Astrocyte (in vitro differentiated cells and primary cell): ENCODE results near the gene STAT1. TPM values are rescaled to one million over a fixed set of nuclear protein-coding genes. Genes with fewer than 3 reads are reported as not detected.

Source experiments
- DNase-seq: peaks from one replicate; pipeline ENCODE4 v3.0.0-alpha.2; 2010; ENCODE audit warnings: low read depth
- FAIRE-seq: peaks from 2 replicates; lab custom pipeline; 2011; peaks lifted over from hg19 to GRCh38; lab: Jason Lieb, UNC
- H2AFZ ChIP-seq: 2 replicates; pipeline ENCODE4 v1.6.0; 2012; ENCODE audit warnings: low read depth, low read length, inconsistent platforms
- H3K27ac ChIP-seq: 2 replicates; pipeline ENCODE4 v1.5.1; 2011; ENCODE audit warnings: low read depth, low read length, inconsistent platforms
- H3K27me3 ChIP-seq: 2 replicates; pipeline ENCODE4 v1.6.0; 2011; ENCODE audit warnings: low read length, inconsistent platforms; ENCODE audit not compliant: insufficient read depth
- H3K36me3 ChIP-seq: 2 replicates; pipeline ENCODE4 v1.5.1; 2011; ENCODE audit warnings: low read length, inconsistent platforms; ENCODE audit not compliant: insufficient read depth
- H3K4me1 ChIP-seq: 2 replicates; pipeline ENCODE4 v1.5.1; 2011; ENCODE audit warnings: low read length, inconsistent platforms; ENCODE audit not compliant: insufficient read depth
- H3K4me2 ChIP-seq: 2 replicates; pipeline ENCODE4 v1.6.0; 2012; ENCODE audit warnings: low read length, inconsistent platforms
- H3K4me3 ChIP-seq: 2 replicates; pipeline ENCODE4 v1.5.1; 2011; ENCODE audit warnings: low read depth, mild to moderate bottlenecking, low read length, inconsistent platforms; ENCODE audit not compliant: insufficient read depth
- H3K79me2 ChIP-seq: 2 replicates; pipeline ENCODE4 v1.6.0; 2012; ENCODE audit warnings: mild to moderate bottlenecking, low read length, inconsistent platforms; ENCODE audit not compliant: insufficient read depth
- H3K9ac ChIP-seq: 2 replicates; pipeline ENCODE4 v1.6.0; 2012; ENCODE audit warnings: mild to moderate bottlenecking, low read length, inconsistent platforms
- H3K9me3 ChIP-seq: 2 replicates; pipeline ENCODE4 v1.5.1; 2012; ENCODE audit warnings: low read depth, mild to moderate bottlenecking, low read length, inconsistent platforms; ENCODE audit not compliant: insufficient read depth
- H4K20me1 ChIP-seq: 2 replicates; pipeline ENCODE4 v1.6.0; 2012; ENCODE audit warnings: low read length, inconsistent platforms; ENCODE audit not compliant: insufficient read depth
- H3K27ac Mint-ChIP-seq: one replicate; pipeline ENCODE4 v1.8.0; 2021; ENCODE audit warnings: mild to moderate bottlenecking, mixed read lengths; ENCODE audit not compliant: unreplicated experiment
- H3K27me3 Mint-ChIP-seq: one replicate; pipeline ENCODE4 v1.8.0; 2021; ENCODE audit warnings: low read depth, mixed read lengths; ENCODE audit not compliant: unreplicated experiment
- H3K36me3 Mint-ChIP-seq: one replicate; pipeline ENCODE4 v1.8.0; 2021; ENCODE audit warnings: low read depth, mixed read lengths; ENCODE audit not compliant: unreplicated experiment
- H3K4me1 Mint-ChIP-seq: one replicate; pipeline ENCODE4 v1.8.0; 2021; ENCODE audit warnings: low read depth, mixed read lengths; ENCODE audit not compliant: unreplicated experiment
- H3K4me3 Mint-ChIP-seq: one replicate; pipeline ENCODE4 v1.8.0; 2021; ENCODE audit warnings: mild to moderate bottlenecking, moderate library complexity, mixed read lengths; ENCODE audit not compliant: unreplicated experiment
- H3K9me3 Mint-ChIP-seq: one replicate; pipeline ENCODE4 v1.8.0; 2021; ENCODE audit warnings: mild to moderate bottlenecking, mixed read lengths; ENCODE audit not compliant: unreplicated experiment
- CTCF ChIP-seq: IDR thresholded peaks from 2 replicates; pipeline ENCODE4 v1.5.1; 2011; ENCODE audit warnings: low read depth, mild to moderate bottlenecking, inconsistent platforms, low read length, moderate library complexity; ENCODE audit not compliant: insufficient read depth
- EZH2 ChIP-seq: IDR thresholded peaks from 2 replicates; pipeline ENCODE4 v1.6.1; 2012; ENCODE audit warnings: mild to moderate bottlenecking, low read length, inconsistent platforms; ENCODE audit not compliant: insufficient read depth
- total RNA-seq: library from RNA; stranded (reverse); gene quantifications from 2 replicates; pipeline ENCODE4 v1.2.1, GENCODE V29; 2021

STAT1 gene
- total RNA-seq, 1 donor from 2014 or later, result 377 TPM

DNA sequence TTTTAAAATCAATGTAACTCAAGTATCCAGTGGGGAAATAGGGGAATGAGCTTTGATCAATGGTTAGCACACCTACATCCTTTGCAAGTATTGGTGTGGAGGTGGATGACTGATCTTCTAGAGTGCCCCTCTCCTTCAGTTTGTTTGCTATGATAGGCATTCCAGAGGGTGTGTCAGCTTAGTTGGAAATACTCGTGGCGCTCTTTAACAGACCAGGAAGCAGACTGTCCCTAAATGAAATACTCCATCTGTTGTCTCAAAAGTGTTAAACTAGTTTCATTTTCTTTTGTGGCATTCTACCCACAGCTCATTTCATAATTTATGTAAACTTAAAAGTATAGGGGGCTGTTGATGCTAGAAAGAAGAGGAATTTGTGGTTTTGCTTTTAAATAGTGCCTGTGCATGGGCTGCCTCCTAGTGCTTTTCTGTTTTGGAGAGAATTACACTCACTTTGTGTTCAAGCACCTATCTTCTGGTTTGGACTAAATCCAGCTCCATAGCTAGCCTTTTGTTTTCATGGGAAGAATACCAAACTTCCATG lies 66.2 kb downstream of the STAT1 start:
- Histone ChIP-seq H3K79me2 (no peaks in the 10 kb centered on the region), H2AFZ (no peak overlapping the region), H4K20me1 (no peaks in the 10 kb centered on the region), H3K27ac (peak overlapping the region; percentile 71), H3K4me1 (peaks cover 28% of the 10 kb centered on the region), H3K36me3 (no peaks in the 10 kb centered on the region), H3K27me3 (no peaks in the 10 kb centered on the region), H3K4me3 (peak overlapping the region; percentile 37), H3K9ac (peak overlapping the region; percentile 54), H3K4me2 (peak overlapping the region; percentile 76), H3K9me3 (no peaks in the 10 kb centered on the region)
- DNase-seq, result peak; percentile 88
- Mint-ChIP-seq H3K4me3 (no peak overlapping the region), H3K4me1 (peaks cover 22% of the 10 kb centered on the region), H3K27ac (peak overlapping the region; percentile 67), H3K27me3 (no peaks in the 10 kb centered on the region), H3K36me3 (no peaks in the 10 kb centered on the region), H3K9me3 (no peaks in the 10 kb centered on the region)
- FAIRE-seq, result peak; percentile 93
- TF ChIP-seq EZH2, result no peak
- TF ChIP-seq CTCF, result peak; percentile 27

GRCh38 chr2:190947141-190947540 lies 66.8 kb downstream of the STAT1 start:
- DNase-seq (peak; percentile 65), FAIRE-seq (no peak)
- H3K4me3 Mint-ChIP-seq, result no peak overlapping the region
- peak overlapping the region; percentile 76 for H3K4me2 ChIP-seq
- no peaks in the 10 kb centered on the region for H3K27me3 Mint-ChIP-seq
- H3K4me1 Mint-ChIP-seq, result peaks cover 18% of the 10 kb centered on the region
- no peaks in the 10 kb centered on the region for H3K36me3 ChIP-seq
- H3K27ac Mint-ChIP-seq, result peak overlapping the region; percentile 42
- no peaks in the 10 kb centered on the region for H3K27me3 ChIP-seq
- TF ChIP-seq EZH2 (no peak), CTCF (no peak)
- peaks cover 28% of the 10 kb centered on the region for H3K4me1 ChIP-seq
- no peaks in the 10 kb centered on the region for H3K79me2 ChIP-seq
- H3K9me3 Mint-ChIP-seq, result no peaks in the 10 kb centered on the region
- no peak overlapping the region for H2AFZ ChIP-seq
- H3K9ac ChIP-seq, result peak overlapping the region; percentile 54
- H3K27ac ChIP-seq, result peak overlapping the region; percentile 71
- H3K9me3 ChIP-seq, result no peaks in the 10 kb centered on the region
- no peaks in the 10 kb centered on the region for H3K36me3 Mint-ChIP-seq
- peak overlapping the region; percentile 37 for H3K4me3 ChIP-seq
- H4K20me1 ChIP-seq, result no peaks in the 10 kb centered on the region

- DNase-seq (no peak), FAIRE-seq (no peak)
- Mint-ChIP-seq H3K4me1 (peaks cover 23% of the 10 kb centered on the region), H3K27ac (no peak overlapping the region), H3K9me3 (no peaks in the 10 kb centered on the region), H3K36me3 (no peaks in the 10 kb centered on the region), H3K27me3 (no peaks in the 10 kb centered on the region), H3K4me3 (no peak overlapping the region)
- TF ChIP-seq EZH2, result no peak
- no peak for TF ChIP-seq CTCF
- Histone ChIP-seq H3K36me3 (no peaks in the 10 kb centered on the region), H3K9me3 (no peaks in the 10 kb centered on the region), H3K27me3 (no peaks in the 10 kb centered on the region), H3K4me2 (no peak overlapping the region), H3K79me2 (no peaks in the 10 kb centered on the region), H2AFZ (no peak overlapping the region), H4K20me1 (no peaks in the 10 kb centered on the region), H3K4me3 (no peak overlapping the region), H3K27ac (no peak overlapping the region), H3K4me1 (peaks cover 21% of the 10 kb centered on the region), H3K9ac (no peak overlapping the region)
Observed at GRCh38 chr2:190943706-190944105, 70.3 kb downstream of the STAT1 start.
